Stimulated activated memory B cell treated with anti-CD40 and anti-IgM and Interleukin-4, amounts not matched to agents 10 μg/mL and 1 μg/mL and 100 μg/mL, for 72 hours (primary cell): ENCODE measurements around the gene ATP10A.
A peak's percentile ranks its signal among the peaks of the same experiment; 100 is the strongest.

Experiments used
- ATAC-seq: fragments of 150-1000 bp; cut with Tn5 transposase; 2 replicates; pipeline ENCODE4 v1.10.0; 2021
- H3K27ac Mint-ChIP-seq: one replicate; pipeline ENCODE4 v1.8.0; 2022; ENCODE audit warnings: mild to moderate bottlenecking, mixed read lengths
- H3K27me3 Mint-ChIP-seq: one replicate; pipeline ENCODE4 v1.8.0; 2022; ENCODE audit warnings: mixed read lengths
- H3K36me3 Mint-ChIP-seq: one replicate; pipeline ENCODE4 v1.8.0; 2022; ENCODE audit warnings: mixed read lengths
- H3K4me1 Mint-ChIP-seq: one replicate; pipeline ENCODE4 v1.8.0; 2022; ENCODE audit warnings: mixed read lengths
- H3K4me3 Mint-ChIP-seq: one replicate; pipeline ENCODE4 v1.8.0; 2022; ENCODE audit warnings: mild to moderate bottlenecking, moderate library complexity, mixed read lengths
- H3K9me3 Mint-ChIP-seq: one replicate; pipeline ENCODE4 v1.8.0; 2022; ENCODE audit warnings: mixed read lengths

Gene ATP10A

DNA sequence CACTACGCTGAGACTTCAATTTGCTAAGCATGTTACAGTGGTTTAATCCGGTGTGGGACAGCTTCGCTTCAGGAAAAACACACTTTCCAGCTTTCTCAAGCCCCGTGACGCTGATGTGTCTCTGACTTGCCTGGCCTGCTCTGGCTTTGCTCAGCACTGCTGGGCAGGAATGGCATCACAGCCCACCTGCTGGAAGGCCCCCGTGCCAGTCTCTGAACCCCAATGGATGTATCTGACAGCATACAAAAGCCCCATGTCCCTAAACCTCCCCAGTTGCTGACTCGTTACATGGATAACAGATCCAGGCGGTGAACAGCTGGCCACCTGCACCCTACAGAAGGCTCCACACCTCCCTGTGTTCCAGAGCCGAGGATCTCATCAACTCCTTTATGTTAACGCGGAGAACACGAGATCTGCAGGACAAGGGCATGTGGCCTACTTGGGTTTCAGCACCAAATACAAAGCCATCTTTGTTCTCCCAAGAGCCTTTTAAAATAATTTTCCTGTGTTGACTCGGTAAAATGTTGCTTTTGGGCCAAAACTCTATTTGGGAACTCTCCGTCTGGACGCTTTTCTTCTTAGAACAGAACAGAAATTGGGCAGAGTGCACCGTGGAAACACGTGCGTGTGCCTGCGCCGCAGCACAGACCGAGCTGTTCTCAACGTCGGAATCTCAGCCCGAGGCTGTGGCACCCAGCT, 61.4 kb downstream of the ATP10A start:
- H3K36me3 Mint-ChIP-seq: no peaks in the 10 kb centered on the region
- no peak for ATAC-seq
- peaks cover 48% of the 10 kb centered on the region for H3K27me3 Mint-ChIP-seq
- H3K27ac Mint-ChIP-seq: no peak overlapping the region
- no peaks in the 10 kb centered on the region for H3K9me3 Mint-ChIP-seq
- H3K4me3 Mint-ChIP-seq: no peak overlapping the region
- H3K4me1 Mint-ChIP-seq: peaks cover 20% of the 10 kb centered on the region

- H3K27ac Mint-ChIP-seq: no peak overlapping the region
- no peak for ATAC-seq
- H3K9me3 Mint-ChIP-seq: no peaks in the 10 kb centered on the region
- H3K4me3 Mint-ChIP-seq: no peak overlapping the region
- peaks cover 50% of the 10 kb centered on the region for H3K27me3 Mint-ChIP-seq
- no peaks in the 10 kb centered on the region for H3K36me3 Mint-ChIP-seq
- H3K4me1 Mint-ChIP-seq: peaks cover 20% of the 10 kb centered on the region
Observed at GRCh38 chr15:25800761-25801515, 62.2 kb downstream of the ATP10A start.

GRCh38 chr15:25799906-25800700, 63.0 kb downstream of the ATP10A start:
- peaks cover 50% of the 10 kb centered on the region for H3K27me3 Mint-ChIP-seq
- no peak overlapping the region for H3K27ac Mint-ChIP-seq
- H3K36me3 Mint-ChIP-seq: no peaks in the 10 kb centered on the region
- H3K4me1 Mint-ChIP-seq: peaks cover 28% of the 10 kb centered on the region
- H3K4me3 Mint-ChIP-seq: no peak overlapping the region
- no peak for ATAC-seq
- no peaks in the 10 kb centered on the region for H3K9me3 Mint-ChIP-seq

GRCh38 chr15:25797936-25798901, 64.9 kb downstream of the ATP10A start:
- H3K27ac Mint-ChIP-seq: no peak overlapping the region
- no peaks in the 10 kb centered on the region for H3K36me3 Mint-ChIP-seq
- H3K4me3 Mint-ChIP-seq: no peak overlapping the region
- H3K9me3 Mint-ChIP-seq: peaks cover 2% of the 10 kb centered on the region
- H3K4me1 Mint-ChIP-seq: peaks cover 35% of the 10 kb centered on the region
- peaks cover 59% of the 10 kb centered on the region for H3K27me3 Mint-ChIP-seq
- no peak for ATAC-seq

- no peak overlapping the region for H3K27ac Mint-ChIP-seq
- H3K4me1 Mint-ChIP-seq: peaks cover 36% of the 10 kb centered on the region
- H3K27me3 Mint-ChIP-seq: peaks cover 59% of the 10 kb centered on the region
- ATAC-seq: no peak
- H3K4me3 Mint-ChIP-seq: no peak overlapping the region
- peaks cover 2% of the 10 kb centered on the region for H3K9me3 Mint-ChIP-seq
- H3K36me3 Mint-ChIP-seq: no peaks in the 10 kb centered on the region
Observed at GRCh38 chr15:25797511-25797935, 65.6 kb downstream of the ATP10A start.

GRCh38 chr15:25797035-25797434, 66.1 kb downstream of the ATP10A start:
- H3K36me3 Mint-ChIP-seq: no peaks in the 10 kb centered on the region

DNA sequence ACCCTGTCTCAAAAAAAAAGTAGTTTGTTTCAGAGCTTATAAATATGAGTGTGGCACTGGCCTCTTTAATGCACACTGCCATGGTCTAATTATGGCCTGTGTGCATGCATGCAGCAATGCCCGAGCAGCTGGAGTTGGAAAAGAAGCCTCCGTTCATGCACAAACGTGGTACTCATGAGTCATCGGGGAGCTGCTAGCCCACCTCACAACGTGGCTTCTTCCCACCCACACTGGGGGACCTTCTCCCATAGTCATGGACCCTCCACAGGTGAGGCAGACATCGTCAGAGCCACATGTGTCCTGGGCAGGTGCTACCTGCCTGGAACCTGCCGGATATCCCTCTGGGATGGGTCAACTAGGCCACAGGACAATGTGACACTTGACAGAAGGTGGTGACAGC, 66.7 kb downstream of the ATP10A start:
- H3K36me3 Mint-ChIP-seq: no peaks in the 10 kb centered on the region
- peaks cover 62% of the 10 kb centered on the region for H3K27me3 Mint-ChIP-seq
- H3K4me1 Mint-ChIP-seq: peaks cover 36% of the 10 kb centered on the region
- no peak overlapping the region for H3K4me3 Mint-ChIP-seq
- no peak overlapping the region for H3K27ac Mint-ChIP-seq
- H3K9me3 Mint-ChIP-seq: peaks cover 2% of the 10 kb centered on the region
- no peak for ATAC-seq

More at GRCh38 chr15:25797035-25797434, 66.1 kb downstream of the ATP10A start:
- Mint-ChIP-seq H3K4me1 (peaks cover 36% of the 10 kb centered on the region), H3K4me3 (no peak overlapping the region), H3K27me3 (peaks cover 59% of the 10 kb centered on the region), H3K27ac (no peak overlapping the region), H3K9me3 (peaks cover 2% of the 10 kb centered on the region)
- no peak for ATAC-seq

GRCh38 chr15:25795712-25796111, 67.4 kb downstream of the ATP10A start:
- no peaks in the 10 kb centered on the region for H3K36me3 Mint-ChIP-seq
- H3K4me3 Mint-ChIP-seq: no peak overlapping the region
- no peak overlapping the region for H3K27ac Mint-ChIP-seq
- peaks cover 36% of the 10 kb centered on the region for H3K4me1 Mint-ChIP-seq
- peaks cover 2% of the 10 kb centered on the region for H3K9me3 Mint-ChIP-seq
- no peak for ATAC-seq
- H3K27me3 Mint-ChIP-seq: peaks cover 61% of the 10 kb centered on the region

DNA sequence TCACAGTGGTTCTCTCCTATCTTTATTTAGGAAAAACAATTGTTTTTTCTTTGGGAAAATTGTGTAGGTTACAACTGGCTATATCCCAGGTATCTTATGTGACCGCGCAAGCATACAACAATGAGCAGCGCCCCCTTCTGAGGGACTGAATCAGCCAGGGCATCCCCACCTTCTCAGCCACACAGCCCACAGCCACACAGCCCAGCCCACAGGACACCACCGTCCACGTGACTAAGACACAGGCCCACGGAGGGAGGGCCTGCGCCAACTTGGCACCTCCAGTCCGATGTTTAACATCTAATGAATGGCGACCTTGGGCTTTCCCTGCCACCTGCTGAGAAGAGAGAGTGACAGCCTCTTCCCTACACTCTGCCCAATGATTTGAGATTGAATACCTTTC, 68.1 kb downstream of the ATP10A start:
- ATAC-seq: no peak
- Mint-ChIP-seq H3K27me3 (peaks cover 55% of the 10 kb centered on the region), H3K27ac (no peak overlapping the region), H3K36me3 (no peaks in the 10 kb centered on the region), H3K9me3 (peaks cover 2% of the 10 kb centered on the region), H3K4me3 (no peak overlapping the region), H3K4me1 (peaks cover 31% of the 10 kb centered on the region)

DNA sequence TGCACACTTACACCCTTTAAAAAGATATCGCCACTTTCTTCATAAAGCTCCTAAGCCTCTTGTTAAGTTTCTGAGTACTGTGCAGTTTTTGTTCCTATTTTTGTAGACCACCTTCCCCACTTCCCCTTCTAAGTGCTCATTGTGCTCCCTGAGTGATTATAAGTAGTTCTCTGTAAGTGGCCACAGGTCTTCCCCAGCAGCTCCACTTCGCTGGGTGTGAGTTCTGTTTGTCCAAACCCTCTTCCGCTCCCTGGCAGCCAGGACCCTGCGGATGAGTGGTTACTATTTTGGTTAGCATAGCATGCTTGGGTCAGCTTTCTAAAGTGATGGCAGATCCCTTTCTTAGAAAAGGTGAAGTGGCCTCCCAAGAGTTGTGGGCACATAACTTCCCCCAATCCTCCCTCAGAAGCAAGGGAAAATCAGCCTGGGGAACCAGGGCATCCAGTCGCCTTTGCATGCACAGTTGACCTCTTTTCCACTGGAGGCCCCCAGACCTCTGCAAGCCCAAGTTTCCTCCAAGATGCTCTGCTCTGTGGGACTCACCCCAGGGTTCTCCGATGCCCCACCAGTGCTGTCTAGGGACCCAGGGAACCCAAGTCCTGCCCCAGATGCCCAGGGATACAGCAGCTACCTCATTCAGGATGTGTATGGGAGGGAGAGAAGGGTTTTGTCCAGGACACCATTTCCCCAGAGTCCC, 69.6 kb downstream of the ATP10A start:
- H3K4me3 Mint-ChIP-seq: no peak overlapping the region
- no peaks in the 10 kb centered on the region for H3K36me3 Mint-ChIP-seq
- H3K27me3 Mint-ChIP-seq: peaks cover 52% of the 10 kb centered on the region
- no peak overlapping the region for H3K27ac Mint-ChIP-seq
- ATAC-seq: peak; percentile 89
- peaks cover 22% of the 10 kb centered on the region for H3K4me1 Mint-ChIP-seq
- H3K9me3 Mint-ChIP-seq: peaks cover 2% of the 10 kb centered on the region

GRCh38 chr15:25792128-25792527, 71.0 kb downstream of the ATP10A start:
- Mint-ChIP-seq H3K27ac (no peak overlapping the region), H3K27me3 (peaks cover 43% of the 10 kb centered on the region), H3K9me3 (peaks cover 2% of the 10 kb centered on the region)

DNA sequence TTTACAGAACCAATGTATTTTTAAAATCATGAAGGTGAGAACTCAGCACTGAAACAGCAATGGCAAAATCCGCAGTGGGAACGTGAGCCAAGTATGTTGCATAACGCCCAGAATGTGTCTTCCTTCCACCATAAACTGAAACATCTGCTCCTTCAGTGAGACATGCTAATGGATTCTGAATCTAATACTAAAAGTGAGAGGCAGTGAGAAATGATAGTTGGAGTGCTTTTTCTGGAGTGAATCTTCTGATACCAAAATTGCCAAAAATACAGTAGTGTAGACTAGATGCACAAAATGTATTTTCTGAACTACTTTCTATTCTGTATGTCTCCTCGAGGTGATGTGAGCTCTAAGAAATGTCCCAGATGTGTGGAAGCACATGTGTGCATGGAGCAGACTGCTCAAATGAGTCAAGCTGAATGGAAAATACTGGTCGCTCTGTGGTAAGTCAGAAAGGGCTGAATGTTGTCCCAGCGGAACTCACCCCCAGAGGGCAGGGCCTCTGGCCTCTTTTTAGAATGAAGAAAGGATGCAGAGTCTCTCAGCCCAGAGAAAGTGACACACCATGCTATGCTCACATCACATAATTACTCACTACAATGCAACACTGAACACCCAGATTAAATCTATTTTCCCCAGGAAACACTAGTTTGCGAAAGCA, 73.0 kb downstream of the ATP10A start:
- Mint-ChIP-seq H3K27ac (no peak overlapping the region), H3K4me1 (peaks cover 13% of the 10 kb centered on the region), H3K27me3 (peaks cover 45% of the 10 kb centered on the region), H3K4me3 (no peak overlapping the region), H3K36me3 (no peaks in the 10 kb centered on the region), H3K9me3 (peaks cover 2% of the 10 kb centered on the region)
- ATAC-seq: no peak

More at GRCh38 chr15:25792128-25792527, 71.0 kb downstream of the ATP10A start:
- ATAC-seq: no peak
- Mint-ChIP-seq H3K36me3 (no peaks in the 10 kb centered on the region), H3K4me3 (no peak overlapping the region), H3K4me1 (peaks cover 21% of the 10 kb centered on the region)

- Mint-ChIP-seq H3K4me1 (peaks cover 12% of the 10 kb centered on the region), H3K4me3 (no peak overlapping the region), H3K27ac (no peak overlapping the region), H3K27me3 (peaks cover 40% of the 10 kb centered on the region), H3K36me3 (no peaks in the 10 kb centered on the region), H3K9me3 (peaks cover under 1% of the 10 kb centered on the region)
- no peak for ATAC-seq
Observed at GRCh38 chr15:25789616-25789999, 73.5 kb downstream of the ATP10A start.
